ENCODE results near the gene EXD1.

EXD1 gene

DNA sequence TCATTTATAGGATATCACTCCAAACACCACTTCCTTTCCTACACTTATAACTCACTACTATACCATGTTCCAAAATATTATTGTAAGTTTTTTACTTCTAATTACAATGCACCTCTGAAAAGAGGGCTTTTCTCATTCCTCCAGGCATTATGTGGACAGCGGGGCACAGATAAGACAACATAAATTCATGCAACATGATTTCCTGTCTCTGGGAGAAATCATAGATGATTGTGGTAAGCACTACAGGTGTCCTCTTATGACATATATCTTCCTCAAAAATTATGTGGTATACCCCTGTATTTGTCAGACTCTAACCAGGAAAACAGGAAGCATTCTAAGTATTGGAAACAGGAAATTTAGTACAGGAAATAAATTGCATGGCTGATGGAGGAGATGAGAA lies 68.8 kb downstream of the EXD1 start:
- TF ChIP-seq, protein P1, sequence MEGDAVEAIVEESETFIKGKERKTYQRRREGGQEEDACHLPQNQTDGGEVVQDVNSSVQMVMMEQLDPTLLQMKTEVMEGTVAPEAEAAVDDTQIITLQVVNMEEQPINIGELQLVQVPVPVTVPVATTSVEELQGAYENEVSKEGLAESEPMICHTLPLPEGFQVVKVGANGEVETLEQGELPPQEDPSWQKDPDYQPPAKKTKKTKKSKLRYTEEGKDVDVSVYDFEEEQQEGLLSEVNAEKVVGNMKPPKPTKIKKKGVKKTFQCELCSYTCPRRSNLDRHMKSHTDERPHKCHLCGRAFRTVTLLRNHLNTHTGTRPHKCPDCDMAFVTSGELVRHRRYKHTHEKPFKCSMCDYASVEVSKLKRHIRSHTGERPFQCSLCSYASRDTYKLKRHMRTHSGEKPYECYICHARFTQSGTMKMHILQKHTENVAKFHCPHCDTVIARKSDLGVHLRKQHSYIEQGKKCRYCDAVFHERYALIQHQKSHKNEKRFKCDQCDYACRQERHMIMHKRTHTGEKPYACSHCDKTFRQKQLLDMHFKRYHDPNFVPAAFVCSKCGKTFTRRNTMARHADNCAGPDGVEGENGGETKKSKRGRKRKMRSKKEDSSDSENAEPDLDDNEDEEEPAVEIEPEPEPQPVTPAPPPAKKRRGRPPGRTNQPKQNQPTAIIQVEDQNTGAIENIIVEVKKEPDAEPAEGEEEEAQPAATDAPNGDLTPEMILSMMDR (IDR thresholded peaks at IDR 0.05; ENCODE audit: low read depth, low read length), result no peak
- H3K27me3 ChIP-seq, result no peaks in the 10 kb centered on the region
- no peak for DNase-seq
- H3K4me1 ChIP-seq, result no peaks in the 10 kb centered on the region
- H3K4me3 ChIP-seq (ENCODE audit: low read depth, low read length), result no peak overlapping the region
- H3K9me3 ChIP-seq, result no peaks in the 10 kb centered on the region
- H3K36me3 ChIP-seq, result no peaks in the 10 kb centered on the region

DNA sequence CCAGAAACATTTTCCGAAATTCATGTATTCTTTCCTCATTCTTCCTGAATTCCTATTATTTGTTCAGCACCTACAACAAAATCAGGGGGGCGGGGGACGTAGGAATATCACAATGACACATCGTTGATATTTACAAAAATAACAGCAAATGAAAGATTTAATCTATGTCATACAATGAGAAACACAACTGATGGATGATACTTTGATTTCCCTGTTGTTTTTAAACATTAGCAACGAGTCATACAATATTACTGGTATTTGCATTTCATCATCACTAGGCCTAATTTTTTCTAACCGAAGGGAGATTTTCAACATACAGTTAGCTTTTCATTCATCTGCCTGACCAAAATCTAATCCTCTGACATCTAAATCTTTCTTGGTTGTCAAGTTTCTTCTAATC lies 69.2 kb downstream of the EXD1 start:
- no peak overlapping the region for H3K4me3 ChIP-seq (ENCODE audit: low read depth, low read length)
- no peaks in the 10 kb centered on the region for H3K36me3 ChIP-seq
- no peaks in the 10 kb centered on the region for H3K9me3 ChIP-seq
- no peaks in the 10 kb centered on the region for H3K27me3 ChIP-seq
- no peaks in the 10 kb centered on the region for H3K4me1 ChIP-seq
- TF ChIP-seq, protein P1 (IDR thresholded peaks at IDR 0.05; ENCODE audit: low read depth, low read length), result no peak
- no peak for DNase-seq

DNA sequence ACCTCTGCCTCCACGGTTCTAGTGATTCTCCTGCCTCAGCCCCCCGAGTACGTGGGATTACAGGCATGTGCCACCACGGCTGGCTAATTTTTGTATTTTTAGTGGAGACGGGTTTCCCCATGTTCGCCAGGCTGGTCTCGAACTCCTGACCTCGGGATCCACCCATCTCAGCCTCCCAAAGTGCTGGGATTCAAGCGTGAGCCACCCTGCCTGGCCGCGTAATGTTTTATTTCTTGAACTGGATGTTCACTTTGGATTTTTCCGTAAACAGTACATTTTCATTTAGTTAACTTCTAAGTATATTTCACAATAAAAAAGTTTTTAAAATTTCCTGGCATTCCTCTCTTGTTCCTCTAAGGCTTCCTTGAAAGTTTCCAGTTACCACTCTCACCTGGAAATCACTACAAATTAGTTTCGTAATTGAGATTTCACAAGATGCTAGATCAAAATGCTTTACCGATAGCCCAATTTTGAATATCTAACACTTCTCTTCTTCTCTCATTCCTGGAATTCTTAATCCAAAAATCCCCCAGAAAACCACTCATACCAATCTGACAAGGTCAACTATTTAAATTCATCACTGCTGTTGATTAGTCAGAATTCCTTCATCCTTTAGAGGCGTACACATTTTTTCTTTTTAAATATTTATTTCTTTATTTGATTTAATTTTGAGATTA lies 69.8 kb downstream of the EXD1 start:
- TF ChIP-seq, protein P1 (IDR thresholded peaks at IDR 0.05; ENCODE audit: low read depth, low read length), result no peak
- no peak for DNase-seq
- no peaks in the 10 kb centered on the region for H3K27me3 ChIP-seq
- no peaks in the 10 kb centered on the region for H3K4me1 ChIP-seq
- no peaks in the 10 kb centered on the region for H3K9me3 ChIP-seq
- H3K36me3 ChIP-seq, result no peaks in the 10 kb centered on the region
- H3K4me3 ChIP-seq (ENCODE audit: low read depth, low read length), result no peak overlapping the region

DNA sequence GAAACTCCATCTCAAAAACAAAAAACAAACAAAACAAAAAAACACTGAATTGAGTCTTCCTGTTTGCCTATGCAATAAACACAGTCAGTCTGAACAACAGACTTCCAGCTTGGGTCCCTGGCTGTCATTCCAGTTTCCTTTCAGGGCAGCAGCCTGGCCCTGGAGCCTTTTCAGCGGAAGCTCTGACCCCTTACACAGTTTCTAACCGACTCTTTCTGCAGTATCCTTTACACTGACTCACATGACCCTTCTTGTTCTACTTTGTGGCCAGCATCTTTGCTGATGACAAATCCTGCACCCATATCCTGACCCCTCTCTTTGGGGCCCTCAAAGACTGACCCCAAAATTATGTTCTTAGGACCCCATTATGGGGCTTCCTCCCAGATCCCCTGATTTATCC lies 76.1 kb downstream of the EXD1 start:
- no peak for DNase-seq

DNA sequence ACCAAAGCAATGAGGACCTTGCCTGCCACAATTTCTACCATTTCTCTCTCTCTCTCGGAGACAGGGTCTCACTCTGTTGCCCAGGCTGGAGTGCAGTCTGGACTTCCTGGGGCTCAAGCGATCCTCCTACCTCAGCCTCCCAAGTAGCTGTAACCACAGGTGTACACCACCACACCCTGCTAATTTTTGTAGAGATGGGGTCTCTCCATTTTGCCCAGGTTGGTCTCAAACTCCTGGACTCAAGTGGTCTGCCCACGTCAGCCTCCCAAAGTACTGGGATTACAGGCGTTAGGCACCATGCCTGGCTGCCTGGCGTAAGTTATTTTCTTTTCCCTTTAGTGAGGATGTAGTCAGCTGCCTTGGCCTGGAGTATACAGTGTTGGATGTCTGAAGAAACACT lies 76.8 kb downstream of the EXD1 start:
- Histone ChIP-seq H3K27me3 (no peaks in the 10 kb centered on the region), H3K36me3 (no peaks in the 10 kb centered on the region), H3K4me1 (no peaks in the 10 kb centered on the region), H3K4me3 (ENCODE audit: low read depth, low read length) (no peak overlapping the region), H3K9me3 (no peaks in the 10 kb centered on the region)
- no peak for DNase-seq
- TF ChIP-seq, protein P1 (IDR thresholded peaks at IDR 0.05; ENCODE audit: low read depth, low read length), result no peak

More for the DNA sequence above, 76.1 kb downstream of the EXD1 start:
- Histone ChIP-seq H3K27me3 (no peaks in the 10 kb centered on the region), H3K36me3 (no peaks in the 10 kb centered on the region), H3K4me3 (ENCODE audit: low read depth, low read length) (no peak overlapping the region), H3K4me1 (no peaks in the 10 kb centered on the region), H3K9me3 (no peaks in the 10 kb centered on the region)
- TF ChIP-seq, protein P1 (IDR thresholded peaks at IDR 0.05; ENCODE audit: low read depth, low read length), result no peak

DNA sequence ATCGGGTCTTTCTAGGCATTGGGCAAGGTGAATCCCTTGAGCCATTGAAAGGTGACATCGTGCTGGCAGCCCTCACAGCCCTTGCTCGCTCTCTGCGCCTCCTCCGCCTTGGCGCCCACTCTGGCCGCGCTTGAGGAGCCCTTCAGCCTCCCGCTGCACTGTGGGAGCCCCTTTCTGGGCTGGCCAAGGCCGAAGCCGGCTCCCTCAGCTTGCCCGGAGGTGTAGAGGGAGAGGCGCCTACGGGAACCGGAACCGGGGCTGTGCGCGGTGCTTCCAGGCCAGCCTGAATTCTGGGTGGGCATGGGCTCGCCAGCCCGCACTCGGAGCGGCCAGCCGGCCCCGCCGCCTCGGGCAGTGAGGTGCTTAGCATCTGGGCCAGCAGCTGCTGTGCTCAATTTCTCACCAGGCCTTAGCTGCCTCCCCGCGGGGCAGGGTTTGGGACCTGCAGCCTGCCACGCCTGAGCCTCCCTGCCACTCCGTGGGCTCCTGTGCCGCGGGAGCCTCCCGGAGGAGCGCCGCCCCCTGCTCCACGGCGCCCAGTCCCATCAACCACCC lies 79.0 kb downstream of the EXD1 start:
- Histone ChIP-seq H3K36me3 (no peaks in the 10 kb centered on the region), H3K4me3 (ENCODE audit: low read depth, low read length) (no peak overlapping the region), H3K4me1 (no peaks in the 10 kb centered on the region), H3K27me3 (no peaks in the 10 kb centered on the region), H3K9me3 (no peaks in the 10 kb centered on the region)
- DNase-seq, result no peak
- TF ChIP-seq, protein P1 (IDR thresholded peaks at IDR 0.05; ENCODE audit: low read depth, low read length), result no peak

All from BE2C (cell line).